ENCODE results near the gene SLC2A6.
A peak's percentile ranks its signal among the peaks of the same experiment; 100 is the strongest.

Gene SLC2A6

DNA sequence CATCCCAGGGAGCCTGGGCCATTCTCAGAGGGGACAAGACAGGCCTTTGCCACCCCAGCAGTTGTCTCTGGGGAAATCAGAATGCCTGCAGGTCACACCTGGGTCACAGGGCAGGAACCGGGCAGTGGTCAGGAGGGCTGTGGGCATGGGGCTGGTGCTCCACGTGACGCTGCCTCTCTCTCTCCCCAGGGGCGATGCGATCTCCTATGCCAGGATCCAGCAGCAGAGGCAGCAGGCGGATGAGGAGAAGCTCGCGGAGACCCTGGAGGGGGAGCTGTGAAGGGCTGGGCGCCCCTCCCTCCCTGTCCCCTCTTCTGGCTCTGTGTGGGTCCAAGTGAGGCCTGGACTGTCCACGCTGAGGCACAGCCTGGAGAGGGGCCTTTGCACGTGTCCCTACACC lies 10.5 kb downstream of the SLC2A6 start:
- Histone ChIP-seq H3K4me3 (ENCODE audit: low read length) (no peak overlapping the region), H3K9ac (ENCODE audit: low read length) (no peak overlapping the region), H3K27me3 (ENCODE audit: control insufficient read depth, insufficient read depth, low read length) (no peaks in the 10 kb centered on the region), H3K36me3 (ENCODE audit: control insufficient read depth, insufficient read depth, low read length) (peaks cover 10% of the 10 kb centered on the region), H3K9me3 (ENCODE audit: control insufficient read depth, low read length) (no peaks in the 10 kb centered on the region), H3K4me1 (ENCODE audit: control insufficient read depth, insufficient read depth, low read length) (peaks cover 41% of the 10 kb centered on the region)

- Histone ChIP-seq H3K36me3 (ENCODE audit: control insufficient read depth, insufficient read depth, low read length) (peaks cover 10% of the 10 kb centered on the region), H3K4me3 (ENCODE audit: low read length) (no peak overlapping the region), H3K27me3 (ENCODE audit: control insufficient read depth, insufficient read depth, low read length) (no peaks in the 10 kb centered on the region), H3K9ac (ENCODE audit: low read length) (no peak overlapping the region), H3K9me3 (ENCODE audit: control insufficient read depth, low read length) (no peaks in the 10 kb centered on the region), H3K4me1 (ENCODE audit: control insufficient read depth, insufficient read depth, low read length) (peaks cover 41% of the 10 kb centered on the region)
Measured at GRCh38 chr9:133467101-133467500, 11.8 kb downstream of the SLC2A6 start.

DNA sequence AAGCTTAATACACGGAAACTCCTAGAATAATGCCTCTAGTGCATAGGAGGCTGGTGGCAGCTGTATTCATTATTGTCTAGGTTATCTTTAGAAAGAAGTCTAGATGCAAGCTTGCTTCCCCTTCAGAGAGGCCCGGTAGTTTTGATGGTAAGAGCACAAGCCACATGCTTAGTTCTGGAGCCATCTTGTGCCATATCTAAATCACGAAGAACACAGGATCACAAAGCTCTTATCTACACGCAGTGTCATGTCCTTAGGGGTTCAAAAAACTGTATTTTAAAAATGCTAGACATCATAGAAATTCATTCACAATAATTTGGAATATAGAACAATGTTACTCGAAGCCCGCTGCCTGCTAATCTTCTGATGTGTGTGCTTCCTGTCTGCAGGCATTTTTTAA lies 12.9 kb downstream of the SLC2A6 start:
- H3K36me3 ChIP-seq (ENCODE audit: control insufficient read depth, insufficient read depth, low read length), result peaks cover 10% of the 10 kb centered on the region
- H3K27me3 ChIP-seq (ENCODE audit: control insufficient read depth, insufficient read depth, low read length), result no peaks in the 10 kb centered on the region
- peaks cover 42% of the 10 kb centered on the region for H3K4me1 ChIP-seq (ENCODE audit: control insufficient read depth, insufficient read depth, low read length)
- no peak overlapping the region for H3K4me3 ChIP-seq (ENCODE audit: low read length)
- no peak overlapping the region for H3K9ac ChIP-seq (ENCODE audit: low read length)
- no peaks in the 10 kb centered on the region for H3K9me3 ChIP-seq (ENCODE audit: control insufficient read depth, low read length)

DNA sequence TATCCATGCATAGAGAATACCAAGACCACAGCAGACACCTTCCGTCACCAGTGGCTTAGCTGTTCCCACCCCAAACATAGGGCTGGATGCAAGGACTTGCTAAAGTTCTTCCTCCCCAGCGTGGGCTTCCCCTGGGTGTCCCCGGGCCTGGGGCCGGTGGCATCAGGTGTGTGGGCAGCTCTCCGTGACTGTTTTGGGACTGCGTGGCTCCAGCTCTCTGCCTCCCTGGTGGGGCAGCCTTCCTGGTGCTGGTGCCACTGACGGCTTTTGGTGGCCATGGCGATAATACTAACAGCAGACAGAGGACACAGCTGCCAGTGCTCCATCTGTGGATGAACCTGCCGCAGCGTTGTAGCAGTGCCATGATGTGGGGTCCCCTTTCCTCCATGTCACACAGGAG lies 14.3 kb downstream of the SLC2A6 start:
- H3K9ac ChIP-seq (ENCODE audit: low read length), result no peak overlapping the region
- peaks cover 30% of the 10 kb centered on the region for H3K4me1 ChIP-seq (ENCODE audit: control insufficient read depth, insufficient read depth, low read length)
- no peak overlapping the region for H3K4me3 ChIP-seq (ENCODE audit: low read length)
- H3K36me3 ChIP-seq (ENCODE audit: control insufficient read depth, insufficient read depth, low read length), result peaks cover 10% of the 10 kb centered on the region
- H3K27me3 ChIP-seq (ENCODE audit: control insufficient read depth, insufficient read depth, low read length), result no peaks in the 10 kb centered on the region
- no peaks in the 10 kb centered on the region for H3K9me3 ChIP-seq (ENCODE audit: control insufficient read depth, low read length)

DNA sequence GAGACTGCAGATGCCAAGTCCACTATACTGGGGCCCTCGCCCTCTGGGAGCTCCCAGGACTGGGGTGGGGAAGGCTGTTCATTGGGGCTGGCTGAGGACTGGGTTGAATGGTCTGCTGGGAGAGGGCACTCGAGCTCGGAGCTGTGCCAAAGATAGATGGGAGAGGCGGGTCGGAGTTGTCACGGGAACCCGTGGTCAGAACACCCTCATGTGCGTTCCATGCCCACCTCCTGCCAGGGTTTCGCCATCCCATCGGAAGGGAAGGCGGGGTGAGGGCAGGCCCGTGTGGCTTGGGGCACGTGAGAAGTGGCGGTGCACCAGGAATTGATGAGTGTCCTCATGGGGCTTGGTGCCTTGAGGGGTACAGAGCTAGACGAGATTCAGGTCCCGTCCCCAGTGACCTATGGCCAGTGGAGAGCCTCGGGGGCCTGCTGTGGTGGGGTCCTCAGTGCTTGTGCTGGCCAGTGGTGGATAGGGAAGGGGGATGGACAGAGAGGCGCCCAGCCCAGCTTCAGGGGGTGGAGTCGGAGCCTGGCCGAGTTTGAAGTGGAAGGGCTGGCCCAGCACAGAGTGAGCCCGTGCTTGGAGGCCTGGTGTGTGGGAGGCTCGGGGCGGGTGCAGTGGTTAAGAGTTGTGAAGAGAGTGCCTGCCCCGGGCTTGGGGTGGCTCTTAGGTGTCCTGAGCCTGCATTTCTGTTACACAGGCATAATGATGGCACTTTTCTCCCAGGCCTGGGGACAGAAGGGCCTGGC lies 14.9 kb downstream of the SLC2A6 start:
- H3K9ac ChIP-seq (ENCODE audit: low read length), result no peak overlapping the region
- peaks cover 10% of the 10 kb centered on the region for H3K36me3 ChIP-seq (ENCODE audit: control insufficient read depth, insufficient read depth, low read length)
- H3K4me3 ChIP-seq (ENCODE audit: low read length), result no peak overlapping the region
- H3K9me3 ChIP-seq (ENCODE audit: control insufficient read depth, low read length), result no peaks in the 10 kb centered on the region
- peaks cover 27% of the 10 kb centered on the region for H3K4me1 ChIP-seq (ENCODE audit: control insufficient read depth, insufficient read depth, low read length)
- no peaks in the 10 kb centered on the region for H3K27me3 ChIP-seq (ENCODE audit: control insufficient read depth, insufficient read depth, low read length)

- Histone ChIP-seq H3K9ac (ENCODE audit: low read length) (no peak overlapping the region), H3K36me3 (ENCODE audit: control insufficient read depth, insufficient read depth, low read length) (peaks cover 4% of the 10 kb centered on the region), H3K4me3 (ENCODE audit: low read length) (no peak overlapping the region), H3K9me3 (ENCODE audit: control insufficient read depth, low read length) (no peaks in the 10 kb centered on the region), H3K27me3 (ENCODE audit: control insufficient read depth, insufficient read depth, low read length) (no peaks in the 10 kb centered on the region), H3K4me1 (ENCODE audit: control insufficient read depth, insufficient read depth, low read length) (peaks cover 30% of the 10 kb centered on the region)
Measured at GRCh38 chr9:133463234-133463863, 15.6 kb downstream of the SLC2A6 start.

GRCh38 chr9:133461975-133462374 lies 16.9 kb downstream of the SLC2A6 start:
- Histone ChIP-seq H3K36me3 (ENCODE audit: control insufficient read depth, insufficient read depth, low read length) (no peaks in the 10 kb centered on the region), H3K9me3 (ENCODE audit: control insufficient read depth, low read length) (no peaks in the 10 kb centered on the region), H3K27me3 (ENCODE audit: control insufficient read depth, insufficient read depth, low read length) (no peaks in the 10 kb centered on the region), H3K4me1 (ENCODE audit: control insufficient read depth, insufficient read depth, low read length) (peaks cover 30% of the 10 kb centered on the region), H3K4me3 (ENCODE audit: low read length) (no peak overlapping the region), H3K9ac (ENCODE audit: low read length) (peak overlapping the region; percentile 77)

DNA sequence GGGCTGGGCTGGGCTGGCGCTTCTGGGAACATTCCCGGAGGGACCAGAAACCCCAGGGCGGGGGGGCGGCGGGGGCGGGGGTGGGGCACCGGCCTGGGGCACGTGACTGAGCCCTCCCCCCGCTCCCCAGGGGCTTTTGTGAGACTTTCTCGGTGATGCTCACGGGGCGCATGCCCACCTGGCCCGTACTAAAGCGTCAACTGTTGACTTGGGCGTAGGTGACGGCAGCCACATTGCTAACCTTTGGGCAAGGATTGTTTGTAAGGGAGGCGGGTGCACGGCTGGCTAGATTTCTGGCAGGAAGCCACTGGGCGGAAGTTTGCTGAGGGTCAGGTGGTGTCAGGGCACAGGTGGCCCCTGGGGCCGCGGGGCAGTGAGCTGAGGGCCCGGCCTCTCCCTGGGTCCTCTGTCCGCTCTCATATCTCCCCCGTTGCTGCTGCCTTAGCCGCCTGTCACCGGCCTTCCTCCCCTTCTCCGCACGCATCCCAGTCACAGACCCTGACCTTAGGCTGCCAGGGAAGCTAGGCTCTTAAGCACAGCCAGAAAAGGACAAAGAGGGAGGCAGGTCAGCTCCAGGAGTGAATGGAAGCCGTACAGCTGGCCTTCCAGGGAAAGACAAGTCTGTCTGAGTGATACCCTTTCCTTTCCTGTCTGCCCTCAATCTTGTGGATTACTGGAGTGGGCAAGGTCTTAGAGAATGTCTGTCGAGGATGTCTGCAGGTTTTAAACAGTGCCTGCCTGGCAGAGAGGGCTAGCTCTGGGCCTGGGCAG lies 18.3 kb downstream of the SLC2A6 start:
- Histone ChIP-seq H3K9me3 (ENCODE audit: control insufficient read depth, low read length) (no peaks in the 10 kb centered on the region), H3K4me1 (ENCODE audit: control insufficient read depth, insufficient read depth, low read length) (peaks cover 30% of the 10 kb centered on the region), H3K4me3 (ENCODE audit: low read length) (peak overlapping the region; percentile 33), H3K27me3 (ENCODE audit: control insufficient read depth, insufficient read depth, low read length) (no peaks in the 10 kb centered on the region), H3K9ac (ENCODE audit: low read length) (peak overlapping the region; percentile 79), H3K36me3 (ENCODE audit: control insufficient read depth, insufficient read depth, low read length) (no peaks in the 10 kb centered on the region)

GRCh38 chr9:133459476-133460404 lies 19.2 kb downstream of the SLC2A6 start, which contains the start of gene CACFD1:
Gene CACFD1 (plus strand): TSS chr9:133459978. CDS start chr9:133460067, 89 bp downstream.
- Histone ChIP-seq H3K9ac (ENCODE audit: low read length) (peak within 1 kb of the TSS; percentile 79), H3K36me3 (ENCODE audit: control insufficient read depth, insufficient read depth, low read length) (no peaks in the 10 kb centered on the region), H3K27me3 (ENCODE audit: control insufficient read depth, insufficient read depth, low read length) (no peaks in the 10 kb centered on the region), H3K9me3 (ENCODE audit: control insufficient read depth, low read length) (no peaks in the 10 kb centered on the region), H3K4me1 (ENCODE audit: control insufficient read depth, insufficient read depth, low read length) (peaks cover 30% of the 10 kb centered on the region), H3K4me3 (ENCODE audit: low read length) (peak within 1 kb of the TSS; percentile 77)

GRCh38 chr9:133458643-133459312 lies 20.1 kb downstream of the SLC2A6 start:
- Histone ChIP-seq H3K4me3 (ENCODE audit: low read length) (no peak overlapping the region), H3K4me1 (ENCODE audit: control insufficient read depth, insufficient read depth, low read length) (peaks cover 30% of the 10 kb centered on the region), H3K9ac (ENCODE audit: low read length) (no peak overlapping the region), H3K27me3 (ENCODE audit: control insufficient read depth, insufficient read depth, low read length) (no peaks in the 10 kb centered on the region), H3K9me3 (ENCODE audit: control insufficient read depth, low read length) (no peaks in the 10 kb centered on the region), H3K36me3 (ENCODE audit: control insufficient read depth, insufficient read depth, low read length) (no peaks in the 10 kb centered on the region)

DNA sequence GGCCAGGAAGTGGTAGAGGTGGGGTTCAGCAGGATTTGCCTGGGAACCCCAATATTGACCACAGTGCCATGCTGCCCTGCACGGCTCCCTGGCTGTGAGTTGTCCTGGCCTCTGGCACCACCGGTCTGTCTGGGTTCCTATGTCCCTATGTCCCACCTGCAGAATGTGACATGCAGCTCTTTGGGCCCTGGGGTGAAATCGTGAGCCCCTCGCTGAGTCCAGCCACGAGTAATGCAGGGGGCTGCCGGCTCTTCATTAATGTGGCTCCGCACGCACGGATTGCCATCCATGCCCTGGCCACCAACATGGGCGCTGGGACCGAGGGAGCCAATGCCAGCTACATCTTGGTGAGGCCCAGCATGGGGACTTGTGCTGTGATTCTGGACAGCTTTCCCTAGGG lies 21.2 kb downstream of the SLC2A6 start:
- Histone ChIP-seq H3K4me3 (ENCODE audit: low read length) (no peak overlapping the region), H3K4me1 (ENCODE audit: control insufficient read depth, insufficient read depth, low read length) (peaks cover 27% of the 10 kb centered on the region), H3K27me3 (ENCODE audit: control insufficient read depth, insufficient read depth, low read length) (no peaks in the 10 kb centered on the region), H3K36me3 (ENCODE audit: control insufficient read depth, insufficient read depth, low read length) (no peaks in the 10 kb centered on the region), H3K9me3 (ENCODE audit: control insufficient read depth, low read length) (no peaks in the 10 kb centered on the region), H3K9ac (ENCODE audit: low read length) (no peak overlapping the region)
